Astrocyte (in vitro differentiated cells and primary cell): ENCODE data around the gene TBL2.
"Not testable (repeated sequence)": the region's sequence is repeated elsewhere in the genome, so short reads cannot be mapped to it uniquely, and the experiment has no call there.

Experiments
- EZH2 ChIP-seq: IDR thresholded peaks from 2 replicates; pipeline ENCODE4 v1.6.1; 2012; ENCODE audit warnings: mild to moderate bottlenecking, low read length, inconsistent platforms; ENCODE audit not compliant: insufficient read depth
- TF ChIP-seq, protein P1 (sequence below): IDR thresholded peaks from 2 replicates; pipeline ENCODE4 v1.5.1; 2011; ENCODE audit warnings: low read depth, mild to moderate bottlenecking, inconsistent platforms, low read length, moderate library complexity; ENCODE audit not compliant: insufficient read depth

DNA sequence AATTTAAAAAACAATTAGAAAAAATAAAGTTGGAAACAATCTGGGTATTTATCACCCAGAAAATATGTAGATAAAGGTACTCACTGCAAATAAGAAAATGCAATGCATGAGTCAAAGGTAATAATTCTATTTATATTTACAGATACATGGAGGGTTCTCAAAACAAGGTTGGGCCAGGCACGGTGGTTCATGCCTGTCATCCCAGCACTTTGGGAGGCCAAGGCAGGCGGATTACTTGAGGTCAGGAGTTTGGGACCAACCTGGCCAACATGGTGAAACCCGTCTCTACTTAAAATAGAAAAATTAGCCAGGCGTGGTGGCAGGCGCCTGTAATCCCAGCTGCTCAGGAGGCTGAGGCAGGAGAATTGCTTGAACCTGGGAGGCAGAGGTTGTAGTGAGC lies 28.3 kb downstream of the TBL2 start:
- TF ChIP-seq, protein P1, sequence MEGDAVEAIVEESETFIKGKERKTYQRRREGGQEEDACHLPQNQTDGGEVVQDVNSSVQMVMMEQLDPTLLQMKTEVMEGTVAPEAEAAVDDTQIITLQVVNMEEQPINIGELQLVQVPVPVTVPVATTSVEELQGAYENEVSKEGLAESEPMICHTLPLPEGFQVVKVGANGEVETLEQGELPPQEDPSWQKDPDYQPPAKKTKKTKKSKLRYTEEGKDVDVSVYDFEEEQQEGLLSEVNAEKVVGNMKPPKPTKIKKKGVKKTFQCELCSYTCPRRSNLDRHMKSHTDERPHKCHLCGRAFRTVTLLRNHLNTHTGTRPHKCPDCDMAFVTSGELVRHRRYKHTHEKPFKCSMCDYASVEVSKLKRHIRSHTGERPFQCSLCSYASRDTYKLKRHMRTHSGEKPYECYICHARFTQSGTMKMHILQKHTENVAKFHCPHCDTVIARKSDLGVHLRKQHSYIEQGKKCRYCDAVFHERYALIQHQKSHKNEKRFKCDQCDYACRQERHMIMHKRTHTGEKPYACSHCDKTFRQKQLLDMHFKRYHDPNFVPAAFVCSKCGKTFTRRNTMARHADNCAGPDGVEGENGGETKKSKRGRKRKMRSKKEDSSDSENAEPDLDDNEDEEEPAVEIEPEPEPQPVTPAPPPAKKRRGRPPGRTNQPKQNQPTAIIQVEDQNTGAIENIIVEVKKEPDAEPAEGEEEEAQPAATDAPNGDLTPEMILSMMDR = not testable (repeated sequence)
- TF ChIP-seq EZH2 = not testable (repeated sequence)
